Transverse colon (tissue), 4 donors: Measurements from ENCODE around the gene HCAR3. TPM values are rescaled to one million over a fixed set of nuclear protein-coding genes. Genes with fewer than 3 reads are reported as not detected.
"Not testable (repeated sequence)": the region's sequence is repeated elsewhere in the genome, so short reads cannot be mapped to it uniquely, and the experiment has no call there.

Experiments
- DNase-seq: peaks from one replicate; pipeline ENCODE4 v3.0.0-alpha.2; 2019
- H3K27ac ChIP-seq, 4 donors: fragments of 200-600 bp; sonication (generic); 2 replicates each; pipeline ENCODE4 v1.5.1; 2016 to 2018; ENCODE audit warnings: inconsistent platforms in 4 of 4
- H3K27me3 ChIP-seq: fragments of 200-600 bp; sonication (generic); 2 replicates; pipeline ENCODE4 v1.5.1; 2017; ENCODE audit warnings: inconsistent platforms
- H3K36me3 ChIP-seq, 4 donors: fragments of 200-600 bp; sonication (generic); 2 replicates each; pipeline ENCODE4 v1.5.1; 2017 to 2019; ENCODE audit warnings: inconsistent platforms in 4 of 4
- H3K4me1 ChIP-seq, 4 donors: fragments of 200-600 bp; sonication (generic); 2 replicates each; pipeline ENCODE4 v1.5.1; 2017 to 2020; ENCODE audit warnings: inconsistent platforms in 4 of 4
- H3K4me3 ChIP-seq, 4 donors: fragments of 200-600 bp; sonication (generic); 1 replicate in 1 of 4; 2 replicates in 3 of 4; pipeline versions ENCODE4 v1.5.1 to v1.6.1; 2017 to 2019; ENCODE audit warnings: inconsistent platforms in 4 of 4
- H3K9me3 ChIP-seq, 2 donors: fragments of 200-600 bp; sonication (generic); 2 replicates each; pipeline ENCODE4 v1.5.1; 2017 to 2019; ENCODE audit warnings: inconsistent platforms in 2 of 2
- CTCF ChIP-seq, 5 experiments: fragments of 200-600 bp in 3 of 5; fragments of 450-650 bp in 2 of 5; sonication (generic) in 3 of 5; IDR thresholded peaks; 1 replicate in 2 of 5; 2 replicates in 3 of 5; pipeline ENCODE4 v1.5.1; 2016 to 2017; ENCODE audit warnings: antibody characterized with exemption in 5 of 5, inconsistent platforms in 3 of 5, mild to moderate bottlenecking in 2 of 5, moderate library complexity in 1 of 5
- EP300 ChIP-seq: sonication (generic); formaldehyde crosslinking; IDR thresholded peaks from one replicate; pipeline ENCODE4 v1.6.1; 2017; ENCODE audit warnings: antibody characterized with exemption, low read depth
- POLR2A ChIP-seq: fragments of 450-650 bp; IDR thresholded peaks from one replicate; pipeline ENCODE4 v1.6.1; 2016; ENCODE audit warnings: antibody characterized with exemption, mild to moderate bottlenecking, moderate library complexity
- POLR2AphosphoS5 ChIP-seq, 3 donors: sonication (generic); formaldehyde crosslinking; IDR thresholded peaks; one replicate each; pipeline ENCODE4 v1.6.1; 2016; ENCODE audit warnings: antibody characterized with exemption in 3 of 3
- WGBS, 2 donors: methylation state at CpG; one replicate each; pipeline ENCODE4 v1.1.5; 2018; ENCODE audit warnings: low coverage in 1 of 2; 5-methylcytosine and 5-hydroxymethylcytosine counted together
- in situ Hi-C, 4 donors: fragments of 200-750 bp; cut with MboI; loops; one replicate each; pipeline versions ENCODE4 v1.15.0 to v1.15.1; 2017; ENCODE audit warnings: low sequenced_read_pairs in 3 of 4, low pct_ligation_motif_present in 1 of 4, low pct_unique_long_range_greater_than_20kb in 1 of 4
- intact Hi-C: fragments of 100-400 bp; cut with DNase I; formaldehyde crosslinking; loops from one replicate; pipeline ENCODE4 v1.15.1; 2023; ENCODE audit warnings: low total_unique reads
- total RNA-seq, 4 donors: library from RNA; depleted of rRNA; stranded (reverse); fragments of >200 nt; gene quantifications; one replicate each; pipeline ENCODE4 v1.1.0, GENCODE V29; 2016

HCAR3 gene
- total RNA-seq, 4 donors from 2014 or later = not detected

- DNase-seq = peak; percentile 100
- TF ChIP-seq CTCF (IDR thresholded peaks at IDR 0.05) (peak; percentile 60 to 79 (median 74)), POLR2AphosphoS5 (IDR thresholded peaks at IDR 0.05) (peak; percentile 61 to 94 (median 86)), EP300 (no peak), POLR2A (peak; percentile 85)
- Histone ChIP-seq H3K4me3 (peak within 1 kb of the TSS; percentile 51 to 85 (median 71)), H3K27me3 (no peaks in the 10 kb centered on the region), H3K27ac (peak within 1 kb of the TSS; percentile 80 to 88 (median 86)), H3K36me3 (peaks cover 0 to 12% (median 3%) of the 10 kb centered on the region in 4 donors), H3K9me3 (no peaks in the 10 kb centered on the region), H3K4me1 (peaks cover 9 to 22% (median 12%) of the 10 kb centered on the region in 4 donors)
- intact Hi-C loops (no loop called here), in situ Hi-C loops (no loop called here)
- 1% methylated on average over 13 to 70 of the region's 73 CpGs for WGBS, 2 donors
Observed at GRCh38 chr12:122752464-122753318, 36.1 kb upstream of the HCAR3 start, which contains the start of gene DENR. DENR (plus strand) TSS chr12:122752824; CDS start chr12:122753702, 878 bp downstream.

GRCh38 chr12:122750781-122751515 lies 34.3 kb upstream of the HCAR3 start:
- H3K27ac ChIP-seq, H3K9me3 ChIP-seq, DNase-seq, H3K27me3 ChIP-seq, in situ Hi-C loops, intact Hi-C loops, H3K4me3 ChIP-seq, H3K36me3 ChIP-seq: not testable (repeated sequence)
- WGBS, 2 donors = 84 to 93% methylated on average over 13 to 17 of the region's 17 CpGs
- peaks cover 9 to 22% (median 12%) of the 10 kb centered on the region in 4 donors for H3K4me1 ChIP-seq

GRCh38 chr12:122749569-122750332 lies 33.1 kb upstream of the HCAR3 start:
- no peak overlapping the region for H3K4me3 ChIP-seq
- 73 to 76% methylated on average over 3 to 6 of the region's 6 CpGs for WGBS, 2 donors
- in situ Hi-C loops (loop anchor here in 3 of 4 donors (5.0 kb wide), 2 partner anchors 107 to 112 kb away; no protein-coding TSS in a partner anchor), intact Hi-C loops (no loop called here)
- no peak overlapping the region for H3K27ac ChIP-seq
- H3K9me3 ChIP-seq = no peaks in the 10 kb centered on the region
- no peaks in the 10 kb centered on the region for H3K27me3 ChIP-seq
- H3K4me1 ChIP-seq = peaks cover 9 to 22% (median 12%) of the 10 kb centered on the region in 4 donors
- no peak for DNase-seq
- H3K36me3 ChIP-seq = peaks cover 0 to 3% (median under 1%) of the 10 kb centered on the region in 4 donors
- TF ChIP-seq EP300 (no peak), POLR2AphosphoS5 (IDR thresholded peaks at IDR 0.05) (no peak)

- peaks cover 0 to 8% (median 4%) of the 10 kb centered on the region in 4 donors for H3K4me1 ChIP-seq
- no peaks in the 10 kb centered on the region for H3K36me3 ChIP-seq
- in situ Hi-C loops = loop anchor here in 3 of 4 donors (5.0 kb wide), 2 partner anchors 105 to 110 kb away; no protein-coding TSS in a partner anchor
- DNase-seq = no peak
- no peak overlapping the region for H3K4me3 ChIP-seq
- no peaks in the 10 kb centered on the region for H3K9me3 ChIP-seq
- no peak overlapping the region for H3K27ac ChIP-seq
- no peaks in the 10 kb centered on the region for H3K27me3 ChIP-seq
- no peak for TF ChIP-seq POLR2A
- TF ChIP-seq EP300 = no peak
- TF ChIP-seq POLR2AphosphoS5 (IDR thresholded peaks at IDR 0.05) = no peak
- TF ChIP-seq CTCF (IDR thresholded peaks at IDR 0.05) = no peak
- 74 to 82% methylated on average over 9 of the region's 9 CpGs for WGBS, 2 donors
- intact Hi-C loops = no loop called here
Observed at GRCh38 chr12:122747224-122748135, 30.9 kb upstream of the HCAR3 start.
